D721Med (cell line): Measurements from ENCODE around the gene SORCS2.

ENCODE experiments used
- DNase-seq: peaks from one replicate; pipeline ENCODE4 v3.0.0; 2011; ENCODE audit warnings: low spot score; ENCODE audit not compliant: insufficient read length
- FAIRE-seq: peaks from 2 replicates; lab custom pipeline; 2011; peaks lifted over from hg19 to GRCh38; lab: Jason Lieb, UNC
- TF ChIP-seq, protein P1 (sequence below): IDR thresholded peaks from 2 replicates; pipeline ENCODE4 v1.5.1; 2012; ENCODE audit warnings: mild to moderate bottlenecking, control low read depth; ENCODE audit not compliant: insufficient read depth; ENCODE audit errors: missing control alignments

The SORCS2 gene

DNA sequence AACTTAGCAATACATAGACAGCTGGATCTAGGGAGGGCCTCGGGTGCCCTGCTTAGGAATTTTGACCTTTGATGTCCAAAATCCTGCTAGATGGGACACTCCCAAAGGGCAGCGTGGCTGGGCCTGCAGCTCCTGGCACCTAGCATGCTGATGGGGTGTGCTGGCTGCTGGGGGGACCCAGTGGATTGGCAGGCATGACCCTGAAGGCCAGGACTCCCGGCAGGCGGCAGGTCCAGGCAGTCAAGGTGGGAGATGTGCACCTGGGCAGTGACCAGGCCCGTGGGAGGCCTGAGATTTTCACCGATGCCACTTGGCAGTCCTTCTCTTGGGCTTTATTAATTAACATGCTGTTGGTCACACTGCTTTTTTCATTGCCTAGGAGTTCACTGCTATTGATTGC is 158.1 kb downstream of the SORCS2 start:
- TF ChIP-seq, protein P1, sequence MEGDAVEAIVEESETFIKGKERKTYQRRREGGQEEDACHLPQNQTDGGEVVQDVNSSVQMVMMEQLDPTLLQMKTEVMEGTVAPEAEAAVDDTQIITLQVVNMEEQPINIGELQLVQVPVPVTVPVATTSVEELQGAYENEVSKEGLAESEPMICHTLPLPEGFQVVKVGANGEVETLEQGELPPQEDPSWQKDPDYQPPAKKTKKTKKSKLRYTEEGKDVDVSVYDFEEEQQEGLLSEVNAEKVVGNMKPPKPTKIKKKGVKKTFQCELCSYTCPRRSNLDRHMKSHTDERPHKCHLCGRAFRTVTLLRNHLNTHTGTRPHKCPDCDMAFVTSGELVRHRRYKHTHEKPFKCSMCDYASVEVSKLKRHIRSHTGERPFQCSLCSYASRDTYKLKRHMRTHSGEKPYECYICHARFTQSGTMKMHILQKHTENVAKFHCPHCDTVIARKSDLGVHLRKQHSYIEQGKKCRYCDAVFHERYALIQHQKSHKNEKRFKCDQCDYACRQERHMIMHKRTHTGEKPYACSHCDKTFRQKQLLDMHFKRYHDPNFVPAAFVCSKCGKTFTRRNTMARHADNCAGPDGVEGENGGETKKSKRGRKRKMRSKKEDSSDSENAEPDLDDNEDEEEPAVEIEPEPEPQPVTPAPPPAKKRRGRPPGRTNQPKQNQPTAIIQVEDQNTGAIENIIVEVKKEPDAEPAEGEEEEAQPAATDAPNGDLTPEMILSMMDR = no peak
- DNase-seq = no peak
- FAIRE-seq = no peak

DNA sequence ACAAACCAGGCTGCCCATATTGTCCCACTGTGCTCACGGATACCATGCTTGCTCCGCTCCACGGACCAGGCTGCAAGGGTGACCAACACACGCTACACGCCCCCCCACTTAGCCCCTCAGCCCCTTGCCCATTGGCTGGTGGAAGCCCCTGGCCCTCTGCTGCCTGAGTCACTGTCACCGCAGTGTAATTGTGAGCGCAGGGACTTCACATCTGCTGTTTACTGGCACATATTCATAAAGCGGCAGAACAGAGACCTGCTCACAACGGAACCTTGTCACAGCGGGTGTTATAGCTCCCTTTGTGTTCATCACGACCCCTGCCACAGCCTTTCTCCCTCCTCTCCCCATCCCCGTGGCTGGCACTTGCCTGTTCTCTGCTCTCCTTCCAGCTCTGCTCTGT is 158.7 kb downstream of the SORCS2 start:
- no peak for DNase-seq
- no peak for FAIRE-seq
- TF ChIP-seq, protein P1 = no peak

DNA sequence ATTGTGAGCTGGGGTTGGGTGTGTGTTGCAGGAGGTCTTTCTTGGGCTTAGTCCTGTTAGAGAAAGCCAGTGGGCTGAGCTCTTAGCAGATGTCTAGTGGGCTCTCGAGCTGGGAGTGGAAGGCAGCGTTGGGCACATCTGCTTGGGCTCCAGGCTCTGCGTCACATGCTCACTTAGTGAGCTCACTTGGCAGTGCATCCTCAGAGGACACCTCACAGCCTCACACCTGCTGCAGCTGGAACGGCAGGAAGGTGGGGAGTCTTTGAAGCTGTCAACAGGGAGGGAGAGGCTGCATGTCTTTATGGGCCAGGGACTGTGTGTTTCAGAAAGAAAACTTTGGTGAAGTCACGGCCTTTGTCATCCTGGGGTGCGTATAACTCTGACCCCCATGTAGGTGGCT is 160.1 kb downstream of the SORCS2 start:
- FAIRE-seq (no peak), DNase-seq (no peak)
- TF ChIP-seq, protein P1 = no peak

DNA sequence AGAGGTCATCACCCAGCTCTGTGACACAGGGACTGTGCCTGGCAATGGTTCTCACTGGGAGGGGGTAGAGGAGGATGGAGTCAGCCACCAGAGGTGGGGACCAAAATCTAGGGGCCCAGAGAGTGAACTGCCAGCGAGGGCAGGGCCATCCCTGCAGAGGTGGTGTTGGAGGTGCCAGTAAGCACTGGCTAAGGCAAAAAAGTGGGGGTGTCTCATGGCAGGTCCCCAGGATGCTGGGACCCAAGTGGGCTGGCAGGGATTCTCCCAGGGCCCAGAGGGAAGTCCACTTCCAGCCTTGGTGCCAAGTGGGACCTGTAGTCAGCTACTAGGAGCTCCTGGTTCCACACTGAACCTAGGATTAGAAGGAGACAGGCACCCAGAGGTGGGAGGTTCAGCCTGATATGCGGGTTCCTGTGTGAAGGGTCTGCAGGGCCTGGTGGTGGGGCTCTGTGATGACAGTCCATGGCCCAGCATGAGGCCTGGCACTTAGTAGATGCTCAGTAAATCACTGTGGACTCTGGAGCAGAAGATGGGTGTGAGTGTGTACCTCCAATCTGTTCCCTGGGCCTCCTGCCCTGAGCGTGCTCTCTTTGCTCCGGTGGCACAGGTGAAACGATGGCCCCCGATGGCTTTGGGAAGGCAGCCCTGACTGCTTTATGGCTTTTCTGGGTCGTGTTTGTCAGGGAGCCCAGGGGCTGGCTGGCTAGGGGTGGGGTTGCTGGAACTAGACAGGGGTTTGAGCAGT is 160.9 kb downstream of the SORCS2 start:
- FAIRE-seq = no peak
- TF ChIP-seq, protein P1 = no peak
- DNase-seq = no peak

DNA sequence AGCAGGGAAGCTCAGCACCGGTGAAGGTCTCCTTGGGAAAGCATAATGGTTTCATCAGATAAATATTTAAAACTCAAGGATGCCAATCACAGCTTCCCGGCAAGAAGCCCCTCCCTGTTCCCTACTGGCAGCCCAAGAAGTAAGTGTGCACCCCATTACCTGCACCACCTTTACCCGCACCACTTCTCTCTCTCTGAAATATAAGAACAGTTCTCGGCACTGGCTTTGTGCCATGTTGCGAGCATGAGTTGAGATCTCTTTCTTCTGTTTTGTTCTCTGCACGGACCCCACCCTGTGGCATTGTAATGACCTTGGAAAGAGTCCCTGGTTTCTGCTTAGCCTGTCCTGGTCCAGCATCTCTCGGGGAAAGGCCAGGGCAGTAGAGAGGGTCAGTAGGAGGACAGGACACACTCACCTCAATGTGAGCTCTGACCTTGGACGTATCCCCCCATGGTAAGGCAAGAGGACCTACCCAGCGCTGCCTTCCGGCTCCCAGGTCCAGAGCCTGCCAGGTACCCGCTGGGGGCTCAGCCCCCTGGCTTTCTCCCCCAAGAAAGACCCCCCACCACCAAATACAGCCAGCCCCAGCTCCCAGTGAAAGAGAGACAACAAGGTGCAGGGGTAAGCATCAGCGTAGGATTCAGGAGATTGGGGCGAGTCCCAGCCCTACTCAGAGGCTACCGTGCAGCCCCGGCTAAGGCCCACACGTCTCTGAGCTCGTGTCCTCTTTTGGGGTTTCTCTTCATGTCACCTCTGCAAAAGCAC is 161.7 kb downstream of the SORCS2 start:
- TF ChIP-seq, protein P1 = no peak
- FAIRE-seq (no peak), DNase-seq (no peak)

DNA sequence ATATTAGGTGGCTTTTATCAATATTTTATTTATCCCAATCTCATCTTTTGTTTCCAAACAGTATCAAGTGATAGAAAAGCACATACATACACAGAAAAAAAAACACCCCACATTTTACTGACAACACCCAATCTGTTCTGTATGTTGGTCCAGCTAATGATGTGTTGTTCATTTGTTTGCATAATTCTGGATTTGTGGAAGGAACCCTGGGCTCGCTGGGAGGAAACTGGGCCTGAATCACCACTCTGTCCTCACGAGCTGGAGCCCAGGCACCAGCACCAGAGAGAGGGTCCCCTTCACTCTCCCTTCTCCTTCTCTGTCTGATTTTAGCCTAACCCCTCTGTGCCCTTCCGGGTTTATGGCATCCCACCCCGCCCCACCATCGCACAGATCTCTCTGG is 162.6 kb downstream of the SORCS2 start:
- TF ChIP-seq, protein P1 = no peak
- FAIRE-seq (no peak), DNase-seq (no peak)

DNA sequence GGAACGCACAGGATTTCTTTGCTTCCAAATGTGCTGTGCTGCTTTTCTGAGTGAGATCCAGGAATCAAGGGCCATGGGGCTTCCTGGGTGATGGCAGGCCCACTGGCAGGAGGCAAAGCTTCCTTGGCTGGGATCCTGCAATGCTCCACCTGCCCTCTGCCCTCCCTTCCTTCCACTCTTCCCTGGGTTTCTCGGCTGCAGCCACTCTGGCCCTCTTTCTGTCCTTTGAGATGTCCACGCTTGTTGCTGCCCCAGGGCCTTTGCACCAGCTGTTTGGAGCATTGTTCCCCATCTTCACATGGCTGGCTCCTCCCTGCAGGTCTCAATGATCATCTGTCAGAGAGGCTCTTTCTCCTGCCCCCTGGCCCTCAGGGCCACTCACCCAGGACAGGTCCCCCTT is 163.5 kb downstream of the SORCS2 start:
- DNase-seq (no peak), FAIRE-seq (no peak)
- TF ChIP-seq, protein P1 = no peak
